Stimulated activated naive B cell treated with anti-CD40 and anti-IgM and Interleukin-4, amounts not matched to agents 10 μg/mL and 1 μg/mL and 100 μg/mL, for 72 hours (primary cell): ENCODE results near the gene HOXA5.

Experiments
- ATAC-seq, 2 donors: fragments of 150-1000 bp; cut with Tn5 transposase; replicated peaks; 2 replicates each; pipeline ENCODE4 v1.10.0; 2021; ENCODE audit warnings: moderate library complexity in 1 of 2
- DNase-seq: peaks from one replicate; pipeline ENCODE4 v3.0.0; 2021
- H3K27ac Mint-ChIP-seq: one replicate; pipeline ENCODE4 v1.8.0; 2022; ENCODE audit warnings: mild to moderate bottlenecking, mixed read lengths
- H3K27me3 Mint-ChIP-seq, 2 donors: one replicate each; pipeline ENCODE4 v1.8.0; 2022; ENCODE audit warnings: mixed read lengths in 2 of 2
- H3K36me3 Mint-ChIP-seq, 2 donors: one replicate each; pipeline ENCODE4 v1.8.0; 2022; ENCODE audit warnings: mixed read lengths in 2 of 2, mild to moderate bottlenecking in 1 of 2
- H3K4me1 Mint-ChIP-seq, 2 donors: one replicate each; pipeline ENCODE4 v1.8.0; 2022; ENCODE audit warnings: mixed read lengths in 2 of 2, mild to moderate bottlenecking in 1 of 2
- H3K4me3 Mint-ChIP-seq, 2 donors: one replicate each; pipeline ENCODE4 v1.8.0; 2022; ENCODE audit warnings: mild to moderate bottlenecking in 2 of 2, mixed read lengths in 2 of 2, moderate library complexity in 1 of 2
- H3K9me3 Mint-ChIP-seq, 2 donors: one replicate each; pipeline ENCODE4 v1.8.0; 2022; ENCODE audit warnings: mixed read lengths in 2 of 2, mild to moderate bottlenecking in 1 of 2

Gene HOXA5

DNA sequence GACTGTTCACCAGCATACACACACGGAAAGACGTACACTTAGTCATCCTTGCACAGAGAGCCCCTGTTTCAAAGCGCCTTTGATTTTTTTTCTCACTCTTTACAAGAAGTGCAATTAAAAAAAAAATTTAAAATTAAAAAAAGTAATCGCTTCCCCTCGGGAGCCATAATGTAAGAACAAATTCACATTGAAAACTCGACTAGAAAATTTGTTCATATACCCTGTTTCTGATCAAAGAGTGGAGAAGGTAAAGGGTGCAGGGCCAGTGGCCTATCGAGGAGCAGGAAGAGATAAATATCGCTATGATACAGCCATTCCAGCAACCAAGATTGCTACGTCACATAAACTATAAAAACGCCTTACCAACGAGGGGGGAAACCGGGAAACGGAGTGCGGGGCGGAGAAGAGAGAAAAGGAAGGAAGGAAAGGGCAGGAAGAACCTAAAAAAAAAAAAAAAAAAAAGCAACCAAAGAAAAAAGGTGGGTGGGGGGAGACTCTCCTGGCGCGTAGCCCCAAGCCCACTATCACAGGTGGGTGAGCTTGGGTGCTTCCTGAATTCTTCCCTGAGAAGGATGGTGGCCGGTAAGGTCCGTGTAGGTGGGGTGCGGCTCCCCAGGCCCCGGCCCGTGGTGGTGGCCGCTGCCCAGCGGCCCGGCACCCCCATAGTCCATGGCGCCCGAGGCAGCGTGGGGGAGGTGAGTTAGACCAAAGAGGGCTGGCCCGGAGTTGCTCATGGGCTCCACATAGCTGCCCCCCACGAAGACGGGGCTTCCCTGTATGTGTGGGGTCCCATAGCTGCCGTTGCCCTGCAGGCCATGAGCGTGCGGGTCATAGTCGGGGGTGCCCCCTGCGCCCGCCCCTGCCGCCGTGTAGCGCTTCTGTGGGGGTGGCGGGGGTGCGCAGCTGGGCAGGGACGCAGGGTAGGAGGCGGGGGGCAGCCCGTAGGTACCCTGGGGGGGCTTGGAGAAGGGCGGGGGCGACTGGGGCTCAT is 35.8 kb downstream of the HOXA5 start:
- Mint-ChIP-seq H3K4me1 (peaks cover 6 to 16% of the 10 kb centered on the region in 2 donors), H3K27me3 (peaks cover 34 to 40% of the 10 kb centered on the region in 2 donors), H3K9me3 (peaks cover 0 to 2% of the 10 kb centered on the region in 2 donors), H3K4me3 (no peak overlapping the region), H3K36me3 (peaks cover 2 to 4% of the 10 kb centered on the region in 2 donors), H3K27ac (no peak overlapping the region)
- ATAC-seq: no peak
- no peak for DNase-seq

DNA sequence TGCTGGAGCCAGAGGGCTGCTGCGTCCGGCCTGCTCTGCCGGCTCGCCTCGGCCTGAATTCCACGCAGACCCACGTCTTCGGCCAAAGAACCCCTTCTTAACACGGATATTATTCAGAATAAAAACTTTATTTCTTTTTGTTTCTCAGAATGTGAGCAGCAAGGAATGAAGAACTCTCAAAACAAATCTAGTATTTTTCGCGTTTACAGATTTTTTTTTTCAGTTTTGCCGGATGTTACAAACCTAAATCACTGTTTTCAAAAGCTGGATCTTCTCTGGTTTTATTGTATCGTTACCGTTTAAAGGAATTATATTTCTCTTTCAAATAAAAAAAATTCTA is 36.6 kb downstream of the HOXA5 start:
- ATAC-seq (no peak), DNase-seq (no peak)
- H3K4me1 Mint-ChIP-seq: peaks cover 9 to 22% of the 10 kb centered on the region in 2 donors
- no peak overlapping the region for H3K27ac Mint-ChIP-seq
- no peak overlapping the region for H3K4me3 Mint-ChIP-seq
- peaks cover 42 to 48% of the 10 kb centered on the region in 2 donors for H3K27me3 Mint-ChIP-seq
- H3K9me3 Mint-ChIP-seq: peaks cover 0 to 2% of the 10 kb centered on the region in 2 donors
- H3K36me3 Mint-ChIP-seq: peaks cover 3 to 5% of the 10 kb centered on the region in 2 donors

DNA sequence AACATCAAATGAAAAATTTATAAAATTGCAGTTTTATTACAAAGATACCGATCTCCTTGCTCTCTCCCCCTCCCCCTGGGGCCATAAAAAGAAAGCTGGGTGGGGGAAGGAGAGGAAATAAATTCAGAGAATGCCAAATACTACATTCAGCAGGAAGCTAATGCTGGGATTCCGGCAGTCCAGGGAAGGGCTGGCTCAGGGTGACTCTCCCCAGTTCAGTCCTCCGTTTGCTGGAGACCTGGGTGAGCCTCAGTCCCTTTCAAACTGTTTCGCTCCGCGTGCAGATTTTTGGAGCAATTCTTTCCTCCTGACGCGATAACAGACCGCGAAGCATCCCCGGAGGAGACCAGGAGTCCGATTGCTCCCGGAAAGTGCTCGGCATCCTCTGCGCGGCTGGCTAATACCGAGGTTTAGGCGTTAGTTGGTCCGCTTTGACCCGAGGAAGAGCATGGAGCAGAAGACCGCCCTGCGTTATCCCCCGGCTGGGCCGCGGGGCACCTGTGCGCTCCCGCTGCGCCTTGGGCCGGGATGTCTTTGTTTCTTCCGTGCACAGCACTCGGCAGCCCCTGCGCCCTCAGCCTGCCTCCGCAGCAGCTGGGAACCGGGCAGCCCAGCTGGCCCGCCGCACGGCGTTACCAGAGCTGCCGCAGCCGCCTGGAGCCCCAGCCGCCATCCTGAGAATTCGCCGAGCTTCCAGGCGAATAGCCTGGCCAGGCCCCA is 37.1 kb downstream of the HOXA5 start:
- no peak overlapping the region for H3K27ac Mint-ChIP-seq
- peaks cover 9 to 26% of the 10 kb centered on the region in 2 donors for H3K4me1 Mint-ChIP-seq
- H3K9me3 Mint-ChIP-seq: peaks cover 0 to 2% of the 10 kb centered on the region in 2 donors
- DNase-seq (no peak), ATAC-seq (no peak)
- H3K36me3 Mint-ChIP-seq: peaks cover 7 to 10% of the 10 kb centered on the region in 2 donors
- H3K4me3 Mint-ChIP-seq: no peak overlapping the region
- H3K27me3 Mint-ChIP-seq: peaks cover 48 to 54% of the 10 kb centered on the region in 2 donors

DNA sequence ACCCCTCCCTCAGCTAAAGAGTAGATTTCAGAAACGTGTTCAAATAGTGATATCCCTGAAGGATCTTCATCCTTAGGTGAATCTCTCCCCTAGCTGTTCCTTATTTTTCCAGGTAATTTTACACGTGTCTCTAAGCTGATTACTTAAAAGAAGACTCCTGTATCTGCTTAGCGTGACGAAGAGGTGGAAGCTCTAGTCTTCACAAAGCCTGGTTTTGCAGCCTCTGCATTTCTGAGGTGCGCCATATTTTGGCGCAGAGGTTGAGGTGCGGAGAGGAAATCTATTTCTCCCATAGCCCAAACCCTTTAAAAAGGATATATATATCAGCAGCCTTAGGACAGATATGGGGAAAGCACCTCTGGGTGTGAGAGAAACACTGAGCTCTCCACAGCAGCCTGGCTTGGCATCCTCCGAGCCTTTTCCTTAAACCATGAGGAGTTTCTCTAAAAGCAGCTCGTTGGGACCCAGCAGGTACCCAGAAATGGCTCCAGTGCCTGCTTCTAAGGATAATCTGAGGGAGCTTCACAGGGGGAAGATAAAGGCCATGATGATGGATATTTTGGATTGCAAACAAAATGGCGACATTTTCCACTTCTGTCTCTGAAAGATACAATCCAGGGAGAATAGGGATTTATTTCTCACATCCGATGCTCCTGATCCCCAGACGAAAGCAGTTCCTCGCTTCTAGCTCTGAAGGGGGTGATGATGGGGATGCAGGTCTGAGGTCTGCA is 38.0 kb downstream of the HOXA5 start:
- ATAC-seq (no peak), DNase-seq (no peak)
- Mint-ChIP-seq H3K9me3 (peaks cover 0 to 2% of the 10 kb centered on the region in 2 donors), H3K27me3 (peaks cover 56 to 62% of the 10 kb centered on the region in 2 donors), H3K4me3 (no peak overlapping the region), H3K27ac (no peak overlapping the region), H3K4me1 (peaks cover 9 to 26% of the 10 kb centered on the region in 2 donors), H3K36me3 (peaks cover 7 to 17% of the 10 kb centered on the region in 2 donors)

DNA sequence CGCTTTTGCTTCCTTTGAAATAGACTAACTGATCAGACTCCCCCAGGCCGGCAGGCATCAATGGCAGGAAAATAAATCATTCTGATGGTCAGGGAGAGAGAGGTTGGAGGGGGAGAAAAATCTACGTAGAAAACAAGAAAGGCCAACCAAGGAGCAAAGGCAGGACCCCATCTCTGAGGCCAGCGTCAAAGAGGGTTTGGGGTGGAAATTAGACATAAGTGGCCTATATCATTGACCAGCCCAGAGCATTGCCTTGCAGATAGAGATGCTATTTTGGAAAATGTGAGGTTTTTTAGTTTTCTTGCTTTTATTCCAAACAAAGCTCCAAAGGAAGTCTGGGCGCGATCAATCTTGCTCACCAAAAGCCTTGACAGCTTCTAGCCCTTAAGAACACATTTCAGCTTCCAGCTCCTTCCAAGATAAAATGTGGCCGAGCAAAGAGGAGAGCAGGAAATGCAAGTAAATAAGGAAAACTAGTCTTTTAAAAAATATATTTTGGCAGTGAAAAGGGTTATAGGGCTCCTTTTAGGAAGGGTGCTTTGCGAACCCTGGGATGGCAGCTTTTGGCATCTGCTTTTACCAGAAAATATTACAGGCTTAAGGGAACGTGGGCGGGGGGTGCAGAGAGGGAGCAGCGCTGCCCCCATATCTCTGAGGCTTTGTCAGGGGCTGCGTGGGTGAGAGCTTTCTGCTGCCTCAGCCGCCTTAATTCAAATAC is 39.0 kb downstream of the HOXA5 start:
- H3K27me3 Mint-ChIP-seq: peaks cover 57 to 72% of the 10 kb centered on the region in 2 donors
- no peak overlapping the region for H3K4me3 Mint-ChIP-seq
- no peak for ATAC-seq
- no peaks in the 10 kb centered on the region for H3K9me3 Mint-ChIP-seq
- no peak for DNase-seq
- peaks cover 9 to 24% of the 10 kb centered on the region in 2 donors for H3K36me3 Mint-ChIP-seq
- peaks cover 9 to 29% of the 10 kb centered on the region in 2 donors for H3K4me1 Mint-ChIP-seq
- no peak overlapping the region for H3K27ac Mint-ChIP-seq

DNA sequence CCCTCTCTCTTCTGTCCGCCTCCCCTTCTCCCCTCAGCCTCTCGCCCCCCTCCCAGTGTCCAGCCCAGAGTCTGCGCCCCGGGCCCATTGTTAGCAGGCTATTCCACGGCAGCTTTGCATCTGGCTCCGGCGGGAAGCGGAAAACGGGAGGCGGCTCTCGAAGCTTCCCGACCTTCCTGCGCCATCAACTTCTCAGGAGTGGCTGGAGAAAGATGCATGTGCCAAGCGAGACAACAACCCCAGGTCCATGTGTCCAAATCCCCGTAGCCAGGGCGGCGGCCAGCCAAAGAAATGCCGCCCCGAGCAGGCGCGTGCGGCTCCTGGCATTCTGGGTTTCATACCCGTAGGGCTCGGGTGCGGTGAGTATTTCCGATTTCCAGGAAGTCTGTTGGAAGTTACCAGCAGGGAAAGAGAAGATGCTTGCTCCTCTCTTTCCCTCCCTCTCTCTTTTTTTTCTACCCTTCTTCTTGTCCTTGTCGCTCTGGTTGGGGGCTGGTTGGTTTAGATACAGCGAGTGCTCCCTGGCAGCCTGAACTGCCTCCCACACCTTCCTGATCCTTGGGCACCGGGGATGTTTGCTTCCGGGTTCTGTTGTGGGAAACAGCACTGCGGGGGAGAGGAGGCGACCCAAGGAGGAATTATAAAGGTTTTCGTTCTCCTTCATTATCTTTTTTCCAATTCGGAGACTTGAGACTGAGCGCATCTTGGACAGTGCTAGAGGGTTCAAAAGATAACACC is 39.8 kb downstream of the HOXA5 start:
- Mint-ChIP-seq H3K27ac (no peak overlapping the region), H3K9me3 (no peaks in the 10 kb centered on the region), H3K4me3 (no peak overlapping the region), H3K27me3 (peaks cover 65 to 80% of the 10 kb centered on the region in 2 donors), H3K4me1 (peaks cover 15 to 37% of the 10 kb centered on the region in 2 donors), H3K36me3 (peaks cover 10 to 31% of the 10 kb centered on the region in 2 donors)
- ATAC-seq (no peak), DNase-seq (no peak)

DNA sequence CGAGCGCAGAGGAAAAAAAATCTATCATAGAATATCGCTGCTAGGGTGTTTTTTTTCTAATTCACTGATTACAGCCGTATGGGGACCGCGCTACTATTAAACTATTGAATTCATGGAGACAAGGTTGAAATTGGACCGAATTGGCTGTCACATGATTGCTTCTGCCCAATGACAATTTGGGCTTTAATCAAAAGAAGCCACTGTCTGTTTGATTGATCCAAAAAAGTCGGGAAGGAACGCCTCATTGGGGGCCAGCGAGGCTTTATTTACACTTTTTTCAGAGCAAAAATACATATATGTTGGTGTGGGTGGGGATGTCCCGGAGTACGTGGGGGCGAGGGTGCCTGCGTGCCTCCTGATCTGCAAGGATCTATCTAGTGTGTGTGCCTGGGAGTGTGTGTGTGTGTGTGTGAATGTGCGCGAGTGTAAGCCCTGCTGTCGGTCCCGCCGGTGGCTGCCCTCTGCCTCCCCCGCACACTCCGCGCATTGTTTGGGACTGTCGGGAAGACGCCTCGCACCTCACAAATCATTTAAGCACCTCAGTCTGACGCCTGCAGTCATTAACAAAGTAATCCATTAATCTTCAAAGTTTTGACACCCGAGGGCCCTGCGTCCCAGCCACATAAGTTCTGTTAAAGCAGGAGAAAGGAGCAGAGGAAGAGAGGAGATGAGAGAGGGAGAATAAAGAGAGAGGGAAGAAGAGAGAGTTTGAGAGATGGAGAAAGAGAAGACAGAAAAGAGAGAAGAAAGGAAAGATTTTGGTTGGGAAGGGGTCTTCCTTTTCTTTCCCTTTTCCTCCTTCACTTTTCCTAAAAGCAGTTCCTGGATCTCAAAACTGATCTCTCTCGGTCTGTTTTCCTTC is 40.7 kb downstream of the HOXA5 start, which contains the start of gene HOXA2:
Gene HOXA2 (minus strand): TSS at position 103 of the 862 bp plus-strand sequence. CDS start 183 bp downstream, outside the sequence.
- Mint-ChIP-seq H3K36me3 (peaks cover 10 to 31% of the 10 kb centered on the region in 2 donors), H3K9me3 (no peaks in the 10 kb centered on the region), H3K27me3 (peaks cover 74 to 86% of the 10 kb centered on the region in 2 donors), H3K4me3 (peak within 1 kb of the TSS; percentile 66 to 75), H3K27ac (no peak within 1 kb of the TSS), H3K4me1 (peaks cover 22 to 46% of the 10 kb centered on the region in 2 donors)
- DNase-seq (no peak), ATAC-seq (no peak)

DNA sequence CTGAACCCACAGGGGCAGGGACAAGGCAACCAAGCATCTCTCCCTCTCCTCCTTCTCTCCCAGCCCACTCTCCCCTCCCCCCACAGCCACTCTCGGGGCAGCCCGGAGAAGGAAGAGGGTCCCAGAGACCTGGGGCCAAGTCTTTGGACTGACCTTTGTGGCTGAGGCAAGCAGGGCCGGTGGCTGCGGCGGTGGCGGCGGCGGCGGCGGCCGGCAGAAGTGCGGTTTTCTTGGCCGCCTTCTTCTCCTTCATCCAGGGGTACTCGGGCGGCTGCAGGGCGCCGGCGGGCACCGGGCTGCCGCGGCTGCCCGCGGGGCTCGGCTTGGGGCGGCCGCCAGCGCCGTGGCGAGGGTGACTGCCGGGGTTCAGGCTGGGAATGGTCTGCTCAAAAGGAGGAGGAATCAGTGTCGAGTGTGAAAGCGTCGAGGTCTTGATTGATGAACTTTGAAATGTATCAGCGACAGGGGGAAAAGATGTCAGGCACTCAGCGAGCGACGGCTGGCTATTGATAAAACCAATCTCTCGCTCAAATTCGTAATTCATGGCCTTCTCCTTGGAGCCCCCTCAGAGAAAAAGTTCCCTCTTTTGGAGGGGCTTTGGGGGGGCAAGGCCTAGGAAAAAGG is 41.4 kb downstream of the HOXA5 start:
- Mint-ChIP-seq H3K27ac (no peak overlapping the region), H3K4me3 (peak overlapping the region; percentile 66 to 75), H3K36me3 (peaks cover 10 to 34% of the 10 kb centered on the region in 2 donors), H3K9me3 (no peaks in the 10 kb centered on the region), H3K27me3 (peaks cover 75 to 88% of the 10 kb centered on the region in 2 donors), H3K4me1 (peaks cover 27 to 53% of the 10 kb centered on the region in 2 donors)
- DNase-seq (no peak), ATAC-seq (no peak)

DNA sequence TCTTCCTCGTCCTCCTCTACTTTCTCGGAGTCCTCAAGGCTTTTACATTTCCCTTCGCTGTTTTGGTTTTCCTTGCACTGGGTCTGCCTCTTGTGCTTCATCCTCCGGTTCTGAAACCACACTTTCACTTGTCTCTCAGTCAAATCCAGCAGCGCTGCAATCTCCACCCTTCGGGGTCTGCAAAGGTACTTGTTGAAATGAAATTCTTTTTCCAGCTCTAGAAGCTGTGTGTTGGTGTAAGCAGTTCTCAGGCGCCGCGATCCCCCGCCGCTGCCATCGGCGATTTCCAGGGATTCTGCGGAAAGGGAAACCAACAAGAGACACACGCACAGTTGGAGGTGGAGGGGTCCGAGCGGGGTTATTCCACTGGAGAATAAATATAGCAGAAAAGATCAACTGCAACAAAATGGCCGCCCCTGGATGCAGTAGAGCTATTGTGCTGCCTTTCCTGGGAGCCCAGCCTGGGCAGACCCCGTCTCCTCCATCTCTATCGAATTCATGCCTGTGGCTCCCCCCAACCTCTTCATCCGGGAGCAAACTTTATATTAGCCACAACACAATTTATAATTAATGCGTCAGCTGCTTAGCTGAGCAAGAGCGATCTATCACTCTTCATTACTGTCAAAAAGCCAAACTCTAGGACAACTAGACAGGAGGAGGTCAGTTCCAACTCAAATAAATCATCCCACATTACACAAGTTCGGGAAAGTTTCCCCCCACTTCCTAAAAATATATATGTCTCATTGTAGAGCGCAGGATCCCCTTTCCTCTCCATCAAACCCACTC is 42.1 kb downstream of the HOXA5 start:
- no peak overlapping the region for H3K27ac Mint-ChIP-seq
- peaks cover 10 to 35% of the 10 kb centered on the region in 2 donors for H3K36me3 Mint-ChIP-seq
- H3K4me1 Mint-ChIP-seq: peaks cover 29 to 57% of the 10 kb centered on the region in 2 donors
- ATAC-seq: no peak
- H3K9me3 Mint-ChIP-seq: no peaks in the 10 kb centered on the region
- H3K4me3 Mint-ChIP-seq: no peak overlapping the region
- H3K27me3 Mint-ChIP-seq: peaks cover 77 to 91% of the 10 kb centered on the region in 2 donors
- no peak for DNase-seq

DNA sequence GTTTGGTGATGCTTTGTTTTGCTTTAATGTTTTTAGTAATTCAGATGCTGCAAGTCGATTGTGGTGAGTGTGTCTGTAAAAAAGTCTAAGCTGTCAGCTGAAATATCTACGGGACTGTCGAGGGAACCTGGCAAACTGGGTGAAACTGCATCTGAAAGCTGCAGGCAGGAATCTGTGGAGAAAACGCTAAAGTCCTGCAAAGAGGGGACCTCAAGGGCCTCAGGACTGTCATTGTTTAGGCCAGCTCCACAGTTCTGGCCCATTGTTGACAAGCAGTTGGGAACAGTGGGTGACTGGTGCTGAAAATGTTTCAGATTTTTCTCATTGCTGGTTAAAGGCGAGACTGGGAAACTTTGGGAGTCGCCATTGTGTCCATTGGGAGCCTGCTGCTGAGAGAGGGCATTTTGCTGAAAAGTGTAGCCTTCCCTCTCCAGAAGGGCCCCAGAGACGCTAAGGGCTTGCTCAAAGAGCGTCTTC is 42.7 kb downstream of the HOXA5 start:
- DNase-seq (no peak), ATAC-seq (no peak)
- Mint-ChIP-seq H3K27ac (no peak overlapping the region), H3K4me1 (peaks cover 30 to 61% of the 10 kb centered on the region in 2 donors), H3K9me3 (no peaks in the 10 kb centered on the region), H3K36me3 (peaks cover 12 to 35% of the 10 kb centered on the region in 2 donors), H3K27me3 (peaks cover 77 to 89% of the 10 kb centered on the region in 2 donors), H3K4me3 (no peak overlapping the region)
